Measurements from ENCODE around the gene EZH1.

The EZH1 gene

GRCh38 chr17:42682722-42683403 lies 62.0 kb downstream of the EZH1 start:
- DNase-seq (ENCODE audit: low read depth in 2 of 2): no peak

- no peak for DNase-seq (ENCODE audit: low read depth in 2 of 2)
Measured at GRCh38 chr17:42681976-42682721, 62.7 kb downstream of the EZH1 start, which contains the start of gene CNTNAP1. TSS of gene CNTNAP1 (plus strand) at chr17:42682531. CDS start at chr17:42682830, 299 bp downstream.

DNA sequence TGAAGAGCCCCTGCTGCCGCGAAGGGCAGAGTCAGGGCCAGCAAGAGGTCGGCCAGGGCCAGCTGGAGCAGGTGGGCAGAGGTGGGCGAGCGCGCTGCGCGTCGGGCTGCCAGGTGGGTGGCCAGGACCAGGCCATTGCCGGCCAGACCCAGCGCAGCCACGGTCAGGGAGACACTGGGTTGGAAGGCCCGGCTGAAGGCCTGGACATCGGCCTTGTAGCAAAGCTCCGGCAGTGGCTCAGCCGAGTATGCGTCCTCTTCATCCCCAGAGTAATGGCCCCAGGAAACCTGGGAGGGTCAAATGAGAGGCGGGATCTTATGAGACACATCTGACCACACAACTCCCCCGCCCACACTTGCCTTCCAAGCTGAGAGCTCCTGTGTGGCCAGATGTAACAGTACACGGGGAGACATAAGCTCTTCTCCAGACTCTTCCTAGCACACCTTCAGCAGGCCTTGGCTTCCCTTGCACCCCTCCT lies 64.5 kb downstream of the EZH1 start:
- DNase-seq (ENCODE audit: low read depth in 2 of 2): no peak

DNA sequence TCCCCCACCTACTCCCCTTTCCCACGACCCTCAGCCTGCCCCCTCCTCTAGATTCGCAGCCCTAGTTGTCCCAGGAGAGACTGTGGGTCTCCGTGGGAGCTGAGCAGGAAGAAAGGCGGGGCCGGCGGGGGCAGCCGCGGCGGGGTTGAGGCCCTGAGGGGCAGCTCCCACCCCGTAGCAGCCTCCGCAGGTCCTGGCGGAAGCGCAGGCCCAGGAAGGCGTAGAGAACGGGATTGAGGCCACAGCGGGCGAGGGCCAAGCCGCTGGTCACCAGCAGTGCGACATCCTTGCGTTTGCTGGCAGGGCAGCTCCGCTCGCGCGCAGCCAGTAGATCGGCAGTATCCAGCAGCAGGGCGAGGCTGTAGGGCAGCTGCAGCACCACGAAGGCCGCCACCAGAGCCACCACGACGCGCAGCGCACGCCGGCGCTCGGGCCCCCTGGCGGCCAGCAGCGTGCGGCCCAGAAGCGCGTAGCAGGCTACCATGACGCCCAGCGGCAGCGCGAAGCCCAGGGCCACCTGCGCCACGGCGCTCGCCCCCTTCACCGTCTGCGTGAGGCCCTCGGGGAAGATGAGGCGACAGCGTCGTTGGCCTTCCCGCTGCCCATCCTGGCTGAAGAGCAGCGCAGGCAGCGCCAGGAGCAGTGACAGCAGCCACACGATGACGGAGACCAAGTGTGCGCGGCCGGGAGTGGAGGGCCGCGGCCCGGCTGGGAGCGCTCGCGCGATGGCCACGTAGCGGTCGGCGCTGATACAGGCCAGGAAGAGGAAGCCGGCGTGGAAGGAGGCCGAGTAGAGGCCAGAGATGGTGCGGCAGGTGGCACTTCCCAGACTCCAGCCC lies 65.1 kb downstream of the EZH1 start:
- peak in 1 of 2 donors; percentile 66 for DNase-seq (ENCODE audit: low read depth in 2 of 2)

- DNase-seq (ENCODE audit: low read depth in 2 of 2): no peak
Measured at GRCh38 chr17:42678951-42679491, 65.8 kb downstream of the EZH1 start.

GRCh38 chr17:42677921-42678781 lies 66.7 kb downstream of the EZH1 start:
- peak; percentile 48 to 65 for DNase-seq (ENCODE audit: low read depth in 2 of 2)

GRCh38 chr17:42677012-42677857 lies 67.6 kb downstream of the EZH1 start:
- peak; percentile 97 to 98 for DNase-seq (ENCODE audit: low read depth in 2 of 2)

- DNase-seq (ENCODE audit: low read depth in 2 of 2): no peak
Measured at GRCh38 chr17:42676424-42677011, 68.3 kb downstream of the EZH1 start, which contains the start of gene PLEKHH3. TSS of gene PLEKHH3 (minus strand) at chr17:42676994. CDS start at chr17:42676563, 431 bp downstream.

GRCh38 chr17:42675965-42676423 lies 68.8 kb downstream of the EZH1 start:
- DNase-seq (ENCODE audit: low read depth in 2 of 2): no peak

DNA sequence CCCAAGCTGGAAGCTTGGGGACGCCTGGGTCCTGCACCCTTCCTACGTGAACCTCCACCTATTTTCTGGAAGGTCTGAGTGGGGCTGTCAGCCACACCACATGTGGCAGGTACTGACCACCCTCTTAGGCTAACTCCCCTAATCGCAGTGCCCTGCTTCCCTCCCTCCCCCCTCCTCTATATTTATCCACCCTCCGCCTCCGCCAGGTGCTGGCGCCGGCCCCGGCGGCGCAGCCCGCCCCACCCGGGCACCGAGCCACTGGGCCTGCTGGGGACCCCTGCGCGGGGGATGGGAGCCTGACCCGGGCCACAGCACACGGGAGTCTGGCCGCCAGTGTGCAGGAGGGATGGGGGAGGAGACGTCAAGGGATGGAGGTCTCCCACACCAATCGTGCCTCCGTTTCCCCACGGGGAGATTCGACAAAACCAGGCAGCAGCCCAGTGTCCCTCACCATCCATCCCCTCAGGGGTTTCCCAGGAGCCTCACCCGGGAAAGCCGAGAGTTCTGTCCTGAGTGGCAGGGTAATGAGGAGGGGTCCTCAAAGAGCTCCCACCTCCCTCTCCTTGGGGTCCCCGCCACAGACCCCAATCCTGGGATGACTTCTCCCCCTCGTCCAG lies 69.4 kb downstream of the EZH1 start:
- DNase-seq (ENCODE audit: low read depth in 2 of 2): no peak

GRCh38 chr17:42674755-42675347 lies 70.0 kb downstream of the EZH1 start:
- no peak for DNase-seq (ENCODE audit: low read depth in 2 of 2)

DNA sequence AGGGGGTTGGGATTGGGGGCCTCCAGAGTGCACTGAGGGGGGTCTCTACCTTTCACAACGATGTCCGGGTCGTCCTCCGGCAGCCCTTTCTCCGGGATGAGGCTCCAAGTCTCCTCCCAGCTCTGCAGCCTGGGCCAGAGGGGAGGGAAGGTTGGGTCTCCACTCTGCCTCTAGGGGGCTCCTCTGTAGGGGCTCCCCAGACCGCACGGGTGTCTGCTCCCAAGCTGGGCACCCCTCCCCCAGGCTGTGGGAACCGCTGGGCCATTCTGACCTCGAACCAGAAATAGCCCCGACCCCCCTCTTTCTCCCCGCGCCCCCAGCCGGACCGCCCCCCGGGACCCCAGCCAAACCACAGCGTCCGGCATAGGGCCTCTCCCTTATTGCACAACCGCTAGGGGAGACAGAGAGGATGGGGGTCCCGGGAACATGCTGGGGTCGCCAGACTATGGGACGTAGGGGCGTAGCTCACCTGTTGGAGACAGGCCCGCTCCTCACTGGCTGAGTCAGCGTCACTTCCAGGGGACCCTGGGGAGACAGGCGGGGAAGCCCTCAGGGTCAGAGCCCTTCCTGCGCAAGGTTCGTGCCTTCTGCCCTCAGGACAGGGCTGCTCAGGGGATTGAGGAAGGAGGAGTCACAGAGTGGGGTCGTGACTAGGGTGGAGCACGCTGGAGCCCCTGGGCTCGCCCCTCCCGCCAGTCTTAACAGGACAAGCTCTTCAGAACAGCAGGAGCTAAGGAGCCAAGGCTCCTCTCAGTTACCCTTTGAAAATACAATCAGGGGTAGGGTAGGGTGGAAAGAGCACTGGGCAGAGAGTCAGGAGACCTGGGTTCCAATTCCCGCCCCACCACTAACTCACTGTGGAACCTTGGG lies 70.7 kb downstream of the EZH1 start:
- DNase-seq (ENCODE audit: low read depth in 2 of 2): no peak

DNA sequence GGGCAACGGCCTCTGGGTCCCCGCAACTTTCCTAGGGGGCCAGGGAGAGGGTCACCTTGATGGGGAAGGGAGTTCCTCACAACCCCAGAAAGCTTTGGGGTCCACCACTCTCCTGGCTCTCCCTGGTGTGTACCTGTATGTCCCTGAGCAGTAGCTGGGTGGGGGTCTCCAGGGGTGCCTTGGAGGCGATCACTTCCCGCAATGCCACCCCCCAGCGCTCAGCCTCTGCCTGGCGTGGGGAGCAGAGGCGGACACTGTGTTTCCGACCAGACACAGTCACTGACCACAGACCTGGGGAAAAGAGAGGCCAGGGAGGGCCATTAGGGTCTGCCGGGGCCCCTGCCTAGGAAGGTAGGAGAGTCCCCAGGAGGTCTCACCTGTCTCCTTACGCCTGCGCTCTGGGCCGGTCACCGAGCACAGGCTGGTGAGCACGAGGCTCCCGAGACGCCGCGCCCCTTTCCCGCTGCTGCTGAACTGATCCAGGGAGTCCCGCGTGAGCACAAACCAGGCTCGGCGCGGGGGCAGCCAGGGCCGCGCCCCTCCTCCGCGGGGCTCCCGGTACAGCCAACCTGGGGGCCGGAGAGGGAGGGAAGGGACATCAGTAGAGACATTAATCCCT lies 71.5 kb downstream of the EZH1 start:
- DNase-seq (ENCODE audit: low read depth in 2 of 2): no peak

DNA sequence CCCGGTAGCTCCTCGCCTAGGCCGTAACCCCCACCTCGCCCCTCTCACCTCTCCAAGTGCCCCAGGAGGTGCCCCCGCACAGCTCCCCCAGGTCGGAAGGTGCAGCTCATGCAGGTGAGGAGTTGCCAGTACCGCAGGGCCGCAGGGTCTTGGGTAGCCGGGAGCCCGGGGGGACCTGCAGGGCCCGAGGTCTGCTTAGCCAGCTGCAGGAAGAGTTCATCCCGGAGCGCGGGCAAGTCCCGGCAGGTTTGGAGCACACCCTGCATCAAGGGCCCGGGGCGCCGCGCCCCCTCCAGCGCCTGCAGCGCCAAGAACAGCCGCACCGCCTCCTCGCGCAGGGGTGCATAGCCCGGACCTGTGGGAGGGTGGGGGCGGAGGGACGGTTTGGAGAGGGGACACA lies 72.8 kb downstream of the EZH1 start:
- no peak for DNase-seq (ENCODE audit: low read depth in 2 of 2)

GRCh38 chr17:42670789-42671657 lies 73.8 kb downstream of the EZH1 start:
- no peak for DNase-seq (ENCODE audit: low read depth in 2 of 2)
